ENCODE results near the gene GLUD1.
"Not testable (repeated sequence)": the region's sequence is repeated elsewhere in the genome, so short reads cannot be mapped to it uniquely, and the experiment has no call there.

DNA sequence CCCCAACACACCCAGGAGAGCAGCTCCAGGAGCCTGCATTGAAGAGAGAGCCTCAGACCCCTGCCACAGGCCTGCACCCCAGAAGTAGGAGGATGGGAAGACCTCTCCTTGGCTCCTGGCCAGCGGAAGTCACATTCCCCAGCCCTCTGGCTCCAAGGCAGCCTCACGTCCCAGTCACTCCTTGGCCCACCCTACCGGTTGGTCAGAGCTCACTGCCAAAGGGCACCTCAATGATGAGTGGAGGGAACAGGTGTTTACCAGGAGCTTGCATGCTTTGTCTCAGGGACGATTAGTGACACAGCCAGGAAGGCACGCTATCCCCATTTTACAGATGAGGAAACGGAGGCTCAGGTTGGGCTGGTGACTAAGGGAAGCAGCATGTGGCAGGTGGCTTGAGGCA is 75.6 kb downstream of the GLUD1 start:
- not testable (repeated sequence) for TF ChIP-seq CTCF (conservative IDR thresholded peaks at IDR 0.05 in 1 of 2, IDR thresholded peaks at IDR 0.05 in 1 of 2; ENCODE audit: extremely low read depth in 1 of 2, insufficient read depth in 1 of 2, low read depth in 1 of 2, low read length in 2 of 2); EZH2 (IDR thresholded peaks at IDR 0.05; ENCODE audit: borderline replicate concordance, low read length)

Data from mammary epithelial cell (primary cell).